Right lung (tissue), 10 donors: ENCODE data around the gene RC3H1. TPM values are rescaled to one million over a fixed set of nuclear protein-coding genes. Genes with fewer than 3 reads are reported as not detected.
A peak's percentile ranks its signal among the peaks of the same experiment; 100 is the strongest.
"Not testable (repeated sequence)": the region's sequence is repeated elsewhere in the genome, so short reads cannot be mapped to it uniquely, and the experiment has no call there.

Experiments used
- DNase-seq, 2 donors: peaks; one replicate each; pipeline ENCODE4 v3.0.0-alpha.2; 2013
- long read RNA-seq, 8 donors: transcript quantifications; one replicate each; lab custom pipeline, GENCODE V29; 2026
- polyA plus RNA-seq, 5 donors: library from polyadenylated mRNA; unstranded; fragments of 120-200 nt; gene quantifications; one replicate each; pipeline versions ENCODE4 v1.2.1 to v1.2.3, GENCODE V29; 2013; ENCODE audit warnings: inconsistent platforms in 1 of 5, low replicate concordance in 1 of 5; ENCODE audit not compliant: insufficient read length in 5 of 5, insufficient read depth in 1 of 5

Gene RC3H1, protein sequence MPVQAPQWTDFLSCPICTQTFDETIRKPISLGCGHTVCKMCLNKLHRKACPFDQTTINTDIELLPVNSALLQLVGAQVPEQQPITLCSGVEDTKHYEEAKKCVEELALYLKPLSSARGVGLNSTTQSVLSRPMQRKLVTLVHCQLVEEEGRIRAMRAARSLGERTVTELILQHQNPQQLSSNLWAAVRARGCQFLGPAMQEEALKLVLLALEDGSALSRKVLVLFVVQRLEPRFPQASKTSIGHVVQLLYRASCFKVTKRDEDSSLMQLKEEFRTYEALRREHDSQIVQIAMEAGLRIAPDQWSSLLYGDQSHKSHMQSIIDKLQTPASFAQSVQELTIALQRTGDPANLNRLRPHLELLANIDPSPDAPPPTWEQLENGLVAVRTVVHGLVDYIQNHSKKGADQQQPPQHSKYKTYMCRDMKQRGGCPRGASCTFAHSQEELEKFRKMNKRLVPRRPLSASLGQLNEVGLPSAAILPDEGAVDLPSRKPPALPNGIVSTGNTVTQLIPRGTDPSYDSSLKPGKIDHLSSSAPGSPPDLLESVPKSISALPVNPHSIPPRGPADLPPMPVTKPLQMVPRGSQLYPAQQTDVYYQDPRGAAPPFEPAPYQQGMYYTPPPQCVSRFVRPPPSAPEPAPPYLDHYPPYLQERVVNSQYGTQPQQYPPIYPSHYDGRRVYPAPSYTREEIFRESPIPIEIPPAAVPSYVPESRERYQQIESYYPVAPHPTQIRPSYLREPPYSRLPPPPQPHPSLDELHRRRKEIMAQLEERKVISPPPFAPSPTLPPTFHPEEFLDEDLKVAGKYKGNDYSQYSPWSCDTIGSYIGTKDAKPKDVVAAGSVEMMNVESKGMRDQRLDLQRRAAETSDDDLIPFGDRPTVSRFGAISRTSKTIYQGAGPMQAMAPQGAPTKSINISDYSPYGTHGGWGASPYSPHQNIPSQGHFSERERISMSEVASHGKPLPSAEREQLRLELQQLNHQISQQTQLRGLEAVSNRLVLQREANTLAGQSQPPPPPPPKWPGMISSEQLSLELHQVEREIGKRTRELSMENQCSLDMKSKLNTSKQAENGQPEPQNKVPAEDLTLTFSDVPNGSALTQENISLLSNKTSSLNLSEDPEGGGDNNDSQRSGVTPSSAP
- 10 to 100 TPM in 4 of 5 donors, 1 to 10 TPM in 1; 9.6 to 17.1 (median 12.4) TPM for polyA plus RNA-seq
- long read RNA-seq, donor 1, partial matches to known transcripts, result 0 of 1 reads
- long read RNA-seq, donor 1, other reads (novel, unspliced or antisense), result 0 of 1 reads
- long read RNA-seq, donor 2, result 0 reads
- long read RNA-seq, donor 3, result 0 reads
- long read RNA-seq, donor 4, result 0 reads
- long read RNA-seq, donor 5, result 0 reads
- long read RNA-seq, donor 6, partial matches to known transcripts, result 13 of 14 reads
- long read RNA-seq, donor 6, other reads (novel, unspliced or antisense), result 0 of 14 reads
- long read RNA-seq, donor 7, result 0 reads
- long read RNA-seq, donor 8, result 0 reads

DNA sequence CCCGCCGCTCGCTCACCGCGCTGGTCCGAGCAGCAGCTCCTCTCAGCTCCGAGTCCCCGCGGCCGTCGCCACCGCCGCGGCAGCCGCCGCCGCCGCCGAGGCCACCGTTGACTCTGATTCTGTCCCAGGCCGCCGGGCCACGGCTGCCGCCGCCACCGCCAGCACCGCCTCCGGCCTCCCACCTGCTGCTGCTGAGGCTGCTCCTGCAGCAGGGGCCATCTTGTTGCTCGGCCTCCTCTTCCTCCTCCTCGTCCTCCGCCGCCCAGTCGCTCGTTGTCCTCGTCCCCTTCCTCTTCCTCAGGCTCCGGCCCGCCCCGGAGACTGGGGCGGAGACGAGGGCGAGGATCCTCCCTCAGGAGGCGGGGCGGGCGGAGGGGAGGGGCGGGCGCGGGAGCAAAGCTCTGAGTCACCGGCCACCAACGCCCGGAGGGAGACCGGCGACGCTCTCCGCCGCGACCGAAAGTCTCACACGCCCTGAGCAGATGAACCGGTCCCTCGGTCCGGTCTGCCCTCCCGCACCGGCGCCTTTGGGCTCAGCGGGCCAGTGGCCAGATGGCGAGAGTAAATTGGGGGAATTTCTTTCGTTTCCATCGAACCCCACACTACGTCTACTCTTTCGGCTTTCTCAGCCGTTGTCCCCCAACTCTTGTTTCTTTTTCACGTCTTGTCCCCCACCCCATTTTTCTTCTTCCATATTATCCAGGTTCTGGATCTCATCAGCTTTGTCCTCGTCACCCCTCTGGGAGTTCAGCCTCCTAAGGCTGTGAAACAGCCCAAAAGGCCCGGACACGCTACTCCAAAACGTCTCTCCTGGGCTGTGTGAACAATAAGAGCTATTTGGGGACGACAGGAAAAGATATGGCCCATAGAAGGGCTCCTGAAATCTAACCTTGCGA is at the start of gene RC3H1:
TSS of gene RC3H1 (minus strand) at position 278 of the 896 bp plus-strand sequence. CDS start 29,372 bp downstream, outside the sequence.
- DNase-seq, result peak; percentile 91 to 92

DNA sequence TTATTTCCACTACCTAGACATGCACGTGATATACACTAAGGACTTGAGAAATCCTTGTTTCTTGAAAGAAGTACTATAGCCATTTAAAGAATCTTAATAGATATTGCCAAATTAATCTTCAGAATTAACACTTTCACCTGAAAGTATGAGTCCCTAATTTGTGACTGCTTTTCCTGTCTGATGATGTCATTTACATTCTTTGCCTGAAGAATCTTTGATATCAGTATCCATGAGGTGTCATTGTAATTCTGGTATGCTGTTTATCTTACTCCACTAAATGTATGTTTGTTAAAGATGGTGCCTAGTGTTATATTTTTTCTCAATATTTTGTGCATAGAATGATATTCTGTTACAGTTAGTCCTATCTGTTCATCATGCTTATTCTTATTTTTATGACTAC is 48.5 kb upstream of the RC3H1 start:
- DNase-seq, result no peak

DNA sequence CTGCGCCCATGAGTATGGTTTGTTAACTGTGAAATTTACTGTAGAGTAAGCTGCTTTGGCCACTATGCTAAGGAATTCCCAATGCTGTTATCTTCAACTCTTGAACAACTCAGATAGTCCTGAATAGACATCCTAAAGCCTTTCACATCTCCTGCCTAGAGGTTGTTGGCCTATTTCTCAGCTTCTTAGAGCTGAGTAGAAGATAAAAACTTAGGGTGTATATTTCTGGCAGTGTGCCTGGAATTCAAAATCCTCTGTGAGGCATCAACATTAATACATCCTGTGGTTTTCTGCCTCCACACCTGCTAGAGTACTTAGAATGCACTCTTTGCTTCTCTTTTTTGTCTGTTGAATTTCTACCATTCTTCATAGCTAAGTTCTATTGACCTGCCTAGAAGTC is 45.8 kb upstream of the RC3H1 start:
- DNase-seq, result no peak

DNA sequence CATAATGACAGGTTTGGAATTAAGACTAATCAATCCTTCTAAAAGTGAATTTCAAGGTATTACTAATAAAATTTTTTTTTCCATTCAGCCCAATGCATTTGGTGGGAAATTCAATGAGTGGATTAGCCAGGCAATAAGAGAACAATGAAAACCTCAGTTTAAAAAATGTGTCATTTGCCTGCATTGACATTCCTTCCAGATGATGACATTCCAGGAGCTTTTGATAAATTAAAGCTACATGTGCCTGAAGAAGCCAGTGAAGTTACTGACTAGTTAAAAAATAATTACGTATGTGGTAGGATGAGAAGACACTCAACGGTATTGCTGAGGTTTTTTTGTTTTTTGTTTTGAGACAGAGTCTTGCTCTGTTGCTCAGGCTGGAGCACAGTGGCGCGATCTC is 37.9 kb upstream of the RC3H1 start:
- no peak for DNase-seq

DNA sequence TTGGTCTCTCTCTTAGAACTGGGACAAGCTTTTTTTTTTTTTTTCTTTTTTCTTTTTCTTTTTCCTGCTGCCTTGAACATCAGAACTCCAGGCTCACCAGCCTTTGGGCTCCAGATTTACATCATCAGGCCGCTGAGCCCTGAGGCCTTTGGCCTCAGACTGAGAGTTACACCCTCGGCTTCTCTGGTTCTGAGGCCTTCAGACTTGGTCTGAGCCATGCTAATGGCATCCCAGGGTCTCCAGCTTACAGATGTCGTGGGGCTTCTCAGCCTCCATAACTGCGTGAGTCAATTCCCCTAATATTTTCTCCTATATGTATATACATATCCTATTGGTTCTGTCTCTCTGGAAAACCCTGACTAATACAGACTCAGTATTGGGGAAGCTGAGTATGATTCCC is 36.5 kb upstream of the RC3H1 start:
- DNase-seq, result no peak

DNA sequence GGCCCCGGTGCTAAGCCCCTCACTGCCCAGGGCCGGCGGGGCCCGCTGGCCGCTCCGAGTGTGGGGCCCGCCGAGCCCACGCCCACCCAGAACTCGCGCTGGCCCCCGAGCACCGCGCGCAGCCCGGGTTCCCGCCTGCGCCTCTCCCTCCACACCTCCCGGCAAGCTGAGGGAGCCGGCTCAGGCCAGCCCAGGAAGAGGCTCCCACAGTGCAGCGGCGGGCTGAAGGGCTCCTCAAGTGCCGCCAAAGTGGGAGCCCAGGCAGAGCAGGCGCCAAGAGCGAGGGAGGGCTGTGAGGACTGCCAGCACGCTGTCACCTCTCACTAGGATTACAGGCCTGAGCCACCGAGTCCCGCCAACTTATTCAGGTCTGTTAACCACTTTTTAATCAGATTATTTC is 34.5 kb upstream of the RC3H1 start:
- DNase-seq, result not testable (repeated sequence)

DNA sequence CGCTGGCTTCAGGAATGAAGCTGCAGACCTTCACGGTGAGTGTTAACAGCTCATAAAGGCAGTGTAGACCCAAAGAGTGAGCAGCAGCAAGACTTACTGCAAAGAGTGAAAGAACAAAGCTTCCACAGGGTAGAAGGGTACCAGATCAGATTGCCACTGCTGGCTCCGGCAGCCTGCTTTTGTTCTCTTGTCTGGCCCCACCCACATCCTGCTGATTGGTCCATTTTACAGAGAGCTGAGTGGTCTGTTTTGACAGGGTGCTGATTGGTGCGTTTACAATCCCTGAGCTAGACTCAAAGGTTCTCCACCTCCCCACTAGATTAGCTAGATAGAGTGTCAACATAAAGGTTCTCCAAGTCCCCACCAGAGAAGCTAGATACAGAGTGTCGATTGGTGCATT is 33.6 kb upstream of the RC3H1 start:
- not testable (repeated sequence) for DNase-seq

DNA sequence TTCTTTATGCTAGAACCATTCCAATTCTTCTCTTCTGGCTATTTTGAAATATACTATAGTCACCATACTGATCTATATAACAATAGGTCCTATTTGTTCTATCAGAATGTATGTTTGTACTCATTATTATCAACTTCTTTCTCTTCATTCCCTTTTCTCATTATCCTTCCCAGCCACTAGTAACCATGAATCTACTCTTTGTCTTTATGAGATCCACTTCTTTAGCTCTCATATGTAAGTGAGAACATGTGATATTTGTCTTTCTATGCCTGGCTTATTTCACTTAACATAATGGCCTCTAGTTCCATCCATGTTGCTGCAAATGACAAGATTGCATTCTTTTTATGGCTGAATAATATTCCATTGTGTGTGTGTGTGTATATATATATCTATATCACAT is 31.7 kb upstream of the RC3H1 start:
- no peak for DNase-seq

DNA sequence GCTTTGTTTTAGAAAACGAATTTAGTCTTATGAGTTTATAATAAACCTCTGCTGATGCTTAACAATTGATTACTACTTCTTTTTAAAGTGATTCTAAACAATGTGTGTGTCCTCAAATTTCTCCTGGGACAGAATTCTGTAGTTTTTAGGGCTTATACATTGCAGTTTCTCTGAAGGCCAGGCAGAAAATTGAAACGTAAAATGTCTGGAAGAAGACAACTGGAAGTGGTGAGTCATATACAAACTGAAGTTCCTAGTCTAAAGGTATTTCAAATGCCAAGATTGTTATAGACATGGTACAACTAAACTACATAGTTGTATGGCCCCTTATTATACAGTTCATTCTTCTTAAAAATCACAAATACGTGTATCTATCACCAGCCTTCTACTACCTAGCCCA is 30.5 kb upstream of the RC3H1 start:
- no peak for DNase-seq

DNA sequence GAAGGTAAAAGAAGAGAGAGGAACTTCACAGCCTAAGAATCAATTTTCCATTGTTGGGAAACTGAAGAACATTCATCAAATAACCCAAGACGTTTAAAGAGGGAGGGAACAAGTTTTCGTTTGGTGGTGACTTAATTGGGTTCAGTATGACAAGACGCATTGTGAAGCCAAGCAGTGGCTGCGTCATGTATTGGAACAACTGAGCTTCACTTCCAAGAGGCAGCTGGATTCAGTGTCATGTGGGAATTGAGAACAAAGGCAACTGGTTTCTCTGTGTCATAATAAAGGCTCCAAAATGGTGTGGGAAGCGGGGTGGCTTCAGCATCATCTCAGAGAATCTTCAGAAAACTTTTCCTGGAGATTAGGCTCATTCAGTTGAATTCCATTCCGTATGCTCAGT is 29.8 kb upstream of the RC3H1 start:
- DNase-seq, result no peak

DNA sequence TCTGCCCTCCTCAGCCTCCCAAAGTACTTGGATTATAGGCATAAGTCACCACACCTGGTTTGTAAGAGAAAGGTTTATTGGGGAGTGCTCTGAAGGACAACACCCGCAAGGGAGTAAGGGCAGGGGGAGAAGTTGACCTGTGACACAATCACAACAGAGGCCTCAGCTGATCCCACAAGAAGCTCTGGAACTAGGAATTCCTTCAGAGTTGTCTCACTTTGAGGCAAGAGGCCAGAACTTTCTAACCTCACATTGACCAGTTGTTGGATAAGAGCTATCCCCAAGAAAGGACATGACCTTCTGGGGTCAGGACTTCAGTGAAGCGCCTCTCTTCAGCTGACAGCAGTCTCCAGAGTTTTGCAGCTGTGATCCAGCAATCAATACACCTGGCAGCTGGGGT is 27.4 kb upstream of the RC3H1 start:
- no peak for DNase-seq

DNA sequence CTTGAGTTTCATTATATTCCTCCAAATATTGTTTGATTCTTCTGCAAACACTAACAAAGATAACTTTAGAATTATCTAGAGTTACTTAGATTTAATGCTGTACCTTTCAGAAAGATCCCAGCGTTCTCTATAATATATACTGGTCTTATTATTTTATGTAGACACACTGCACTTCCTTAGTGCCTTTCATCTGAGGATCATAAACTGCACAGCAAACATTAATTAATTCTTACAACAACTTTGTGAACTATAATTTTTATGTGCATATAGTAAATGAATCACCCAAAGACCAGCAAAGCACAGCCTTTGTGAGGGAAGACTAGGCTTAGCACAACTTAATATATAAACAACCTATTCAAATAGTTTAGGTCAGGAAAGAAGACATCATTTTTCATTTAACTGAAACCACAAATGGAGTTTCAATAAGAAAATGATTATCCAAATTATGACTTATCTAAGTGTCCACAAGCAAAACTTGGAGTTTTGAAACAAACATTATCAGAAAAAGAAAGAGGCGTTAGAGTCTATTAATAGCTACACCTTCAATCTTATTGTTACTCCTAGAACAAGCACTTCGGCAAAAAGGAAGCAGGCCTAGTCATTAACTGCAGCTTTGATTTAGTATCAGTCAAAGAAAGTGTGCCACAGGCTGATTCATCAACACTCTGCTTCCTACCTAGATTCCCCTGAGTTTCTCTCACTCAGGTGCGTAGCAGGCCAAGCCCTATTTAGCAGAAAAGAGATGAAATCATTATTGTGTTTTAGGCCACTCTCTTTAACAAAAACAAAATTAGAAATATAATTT is 22.5 kb upstream of the RC3H1 start:
- DNase-seq, result no peak

DNA sequence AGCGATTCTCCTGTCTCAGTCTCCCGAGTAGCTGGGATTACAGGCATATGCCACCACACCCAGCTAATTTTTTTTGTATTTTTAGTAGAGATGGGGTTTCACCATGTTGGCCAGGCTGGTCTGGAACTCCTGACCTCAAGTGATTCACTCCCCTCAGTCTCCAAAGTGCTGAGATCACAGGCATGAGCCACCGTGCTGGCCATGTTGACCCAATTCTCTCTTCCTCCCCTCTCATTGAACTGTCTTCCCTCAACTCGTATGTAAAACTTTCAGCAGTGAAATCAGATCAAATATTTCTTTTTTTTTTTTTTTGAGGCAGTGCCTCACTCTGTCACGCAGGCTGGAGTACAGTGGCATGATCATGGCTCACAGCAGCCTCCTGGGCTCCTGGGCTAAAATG is 20.4 kb upstream of the RC3H1 start:
- DNase-seq, result not testable (repeated sequence)

DNA sequence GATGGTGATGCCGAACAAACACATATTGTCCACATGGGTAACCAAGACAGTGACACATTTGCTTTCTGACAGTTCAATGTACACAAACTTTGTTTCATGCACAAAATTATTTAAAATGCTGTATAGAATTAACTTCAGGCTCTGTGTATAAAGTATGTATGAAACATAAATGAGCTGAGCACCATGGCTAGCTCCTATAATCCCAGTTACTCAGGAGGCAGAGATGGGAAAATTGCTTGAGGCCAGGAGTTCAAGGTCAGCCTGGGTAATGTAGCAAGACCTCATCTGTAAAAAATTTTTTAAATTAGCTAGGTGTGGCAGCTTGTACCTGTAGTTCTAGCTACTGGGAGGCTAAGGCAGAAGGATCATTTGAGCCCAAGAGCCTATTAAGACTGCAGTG is 19.2 kb upstream of the RC3H1 start:
- DNase-seq, result no peak

DNA sequence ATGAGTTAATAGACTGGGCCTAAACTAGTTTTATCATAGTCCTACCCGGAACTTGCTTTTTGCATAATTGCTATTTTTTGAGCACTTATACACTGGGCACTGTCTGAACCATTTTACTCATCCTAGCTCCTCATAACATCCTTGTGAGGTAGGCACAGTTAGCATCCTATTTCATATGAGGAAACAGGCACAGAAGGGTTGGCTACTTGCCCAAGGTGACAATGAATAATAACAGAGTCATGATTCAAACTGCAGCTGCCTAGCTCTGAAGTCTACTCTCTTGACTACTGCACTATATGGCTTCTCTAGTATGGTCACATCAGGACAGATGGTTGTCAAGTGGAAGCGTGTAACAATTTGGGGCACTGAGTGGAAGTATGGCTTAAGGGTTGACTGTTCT is 18.2 kb upstream of the RC3H1 start:
- no peak for DNase-seq

DNA sequence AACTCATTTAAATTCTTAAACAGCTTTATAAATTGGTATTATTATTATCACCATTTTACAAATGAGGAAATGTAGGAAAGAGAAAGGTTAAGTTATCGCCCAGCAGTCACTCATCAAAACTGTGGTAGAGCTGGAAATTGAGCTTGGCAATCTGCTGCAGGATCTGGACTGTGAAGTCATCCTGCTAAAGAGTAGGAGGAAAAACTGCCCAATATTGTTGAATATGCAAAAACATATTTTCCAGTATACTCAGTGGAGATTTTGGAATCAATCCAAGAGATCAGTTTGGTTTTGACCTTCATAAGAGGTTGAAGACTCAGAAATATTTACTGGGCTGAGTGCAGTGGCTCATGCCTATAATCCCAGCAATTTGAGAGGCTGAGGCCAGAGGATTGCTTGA is 16.9 kb upstream of the RC3H1 start:
- DNase-seq, result no peak

DNA sequence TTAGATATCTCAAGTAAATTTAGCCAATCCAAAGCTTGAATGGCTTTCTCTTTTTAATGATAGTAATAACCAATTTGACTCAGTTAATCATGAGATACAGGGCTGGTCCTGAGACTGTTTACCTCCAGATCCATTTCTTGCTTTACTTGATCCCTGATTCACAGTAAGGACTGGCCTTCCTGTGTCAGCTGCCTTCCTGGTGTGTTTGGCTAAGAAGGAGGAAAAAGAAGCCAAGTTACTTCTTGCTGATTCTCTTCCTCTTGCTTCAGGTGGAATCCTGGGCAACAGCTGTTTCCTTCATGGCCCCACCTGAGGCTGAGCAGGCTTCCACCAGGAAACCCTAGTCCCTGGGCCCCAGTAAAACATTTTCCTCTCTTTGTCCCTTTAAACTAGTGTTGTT is 14.6 kb upstream of the RC3H1 start:
- no peak for DNase-seq

DNA sequence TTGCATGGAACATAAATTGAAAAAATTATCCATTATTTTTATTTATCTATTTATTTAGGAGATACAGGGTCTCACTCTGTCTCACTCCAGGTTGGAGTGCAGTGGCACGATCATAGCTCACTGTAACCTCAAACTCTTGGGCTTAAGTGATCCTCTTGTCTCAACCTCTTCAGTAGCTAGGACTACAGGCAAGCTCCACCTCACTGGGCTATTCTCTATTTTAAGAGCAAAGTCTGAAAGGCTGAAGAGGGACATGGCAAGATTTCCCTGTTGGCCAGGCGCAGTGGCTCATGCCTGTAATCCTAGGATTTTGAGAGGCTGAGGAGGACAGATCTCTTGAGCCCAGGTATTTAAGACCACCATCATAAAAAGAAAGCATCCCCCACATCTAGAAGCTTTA is 14.0 kb upstream of the RC3H1 start:
- no peak for DNase-seq

DNA sequence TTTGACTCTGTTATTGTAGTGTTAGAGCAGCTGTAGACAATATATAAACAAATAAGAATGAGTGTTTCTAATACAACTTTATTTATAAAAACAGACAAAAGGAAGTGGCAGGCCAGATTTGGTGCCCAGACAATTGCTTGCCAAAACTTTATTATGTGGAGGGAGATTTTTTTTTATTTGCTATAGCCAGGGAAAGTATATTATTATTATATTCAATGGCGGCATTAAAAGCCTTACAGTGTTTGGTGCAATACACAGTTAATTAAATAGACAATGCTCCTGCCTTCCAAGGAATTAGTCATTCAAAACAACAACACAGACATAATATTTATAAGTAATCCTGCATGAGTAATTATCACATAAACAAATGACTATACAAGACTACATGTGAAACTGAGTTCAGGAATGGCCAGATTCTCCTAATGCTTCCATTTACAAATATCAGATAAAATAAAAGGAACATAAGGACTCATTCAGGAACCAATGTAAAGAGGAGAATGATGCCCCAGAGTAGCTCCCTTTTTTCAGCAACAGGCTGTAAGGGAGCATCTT is 10.6 kb upstream of the RC3H1 start:
- DNase-seq, result no peak
